NCI-H446 treated with DMSO at 0.1 percent for 48 hours (cell line): ENCODE measurements around the gene PLPPR2.
"Not testable (repeated sequence)": the region's sequence is repeated elsewhere in the genome, so short reads cannot be mapped to it uniquely, and the experiment has no call there.

Experiments
- DNase-seq: peaks from one replicate; lab custom pipeline; 2025; lab: John Stamatoyannopoulos, UW

Gene PLPPR2

GRCh38 chr19:11399667-11400066, 44.4 kb downstream of the PLPPR2 start:
- DNase-seq = no peak

DNA sequence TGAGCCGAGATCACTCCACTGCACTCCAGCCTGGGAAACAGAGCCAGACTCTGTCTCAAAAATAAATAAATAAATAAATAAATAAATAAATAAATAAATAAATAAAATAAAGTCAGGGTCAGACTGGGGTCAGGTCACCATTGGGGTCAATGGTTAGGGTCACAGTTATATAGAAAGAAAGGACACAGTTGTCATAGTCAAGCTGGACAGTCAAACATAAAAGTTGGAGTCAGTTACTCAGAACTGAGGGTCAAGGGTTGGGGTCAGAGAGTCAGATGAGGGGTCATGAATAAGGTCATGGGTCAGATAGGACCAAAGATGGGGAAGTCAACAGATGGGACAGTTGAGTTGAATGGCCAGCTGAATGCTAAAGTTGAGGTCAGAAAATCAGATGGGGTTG, 45.6 kb downstream of the PLPPR2 start:
- DNase-seq = no peak

DNA sequence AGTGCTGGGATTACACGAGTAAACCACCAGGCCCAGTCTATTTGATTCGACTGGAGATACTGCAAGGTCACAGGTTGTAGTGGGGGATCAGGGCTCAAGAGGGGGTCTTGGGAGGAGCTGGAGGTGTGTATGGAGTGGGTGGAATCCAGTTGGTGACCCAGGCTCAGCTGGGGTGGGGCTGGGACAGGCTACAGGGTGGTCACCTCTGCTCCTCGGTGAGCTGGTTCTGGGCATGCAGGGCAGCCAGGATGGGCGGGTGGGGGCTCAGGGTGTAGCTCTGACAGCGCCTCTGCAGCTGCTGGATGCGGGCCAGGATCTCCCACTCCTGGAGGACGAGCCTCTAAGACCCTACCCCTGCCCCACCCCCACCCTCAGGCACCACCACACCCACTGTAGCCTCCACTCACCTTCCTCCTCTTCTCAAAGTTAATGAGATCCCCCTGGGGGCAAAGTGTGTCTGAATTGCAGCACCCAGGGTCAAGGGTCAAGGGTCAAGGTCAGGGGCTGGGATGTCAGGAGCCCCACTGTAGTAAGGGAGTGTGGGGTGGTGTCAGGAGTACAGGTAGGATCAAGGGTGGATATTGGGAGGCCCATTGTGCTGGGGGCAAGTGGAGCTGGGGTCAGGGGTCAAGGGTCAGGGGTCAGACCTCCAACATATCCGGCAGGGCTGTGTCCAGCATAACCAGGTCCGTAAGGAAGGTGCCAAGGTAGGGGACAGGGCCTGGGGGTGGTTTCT, 46.7 kb downstream of the PLPPR2 start:
- no peak for DNase-seq

DNA sequence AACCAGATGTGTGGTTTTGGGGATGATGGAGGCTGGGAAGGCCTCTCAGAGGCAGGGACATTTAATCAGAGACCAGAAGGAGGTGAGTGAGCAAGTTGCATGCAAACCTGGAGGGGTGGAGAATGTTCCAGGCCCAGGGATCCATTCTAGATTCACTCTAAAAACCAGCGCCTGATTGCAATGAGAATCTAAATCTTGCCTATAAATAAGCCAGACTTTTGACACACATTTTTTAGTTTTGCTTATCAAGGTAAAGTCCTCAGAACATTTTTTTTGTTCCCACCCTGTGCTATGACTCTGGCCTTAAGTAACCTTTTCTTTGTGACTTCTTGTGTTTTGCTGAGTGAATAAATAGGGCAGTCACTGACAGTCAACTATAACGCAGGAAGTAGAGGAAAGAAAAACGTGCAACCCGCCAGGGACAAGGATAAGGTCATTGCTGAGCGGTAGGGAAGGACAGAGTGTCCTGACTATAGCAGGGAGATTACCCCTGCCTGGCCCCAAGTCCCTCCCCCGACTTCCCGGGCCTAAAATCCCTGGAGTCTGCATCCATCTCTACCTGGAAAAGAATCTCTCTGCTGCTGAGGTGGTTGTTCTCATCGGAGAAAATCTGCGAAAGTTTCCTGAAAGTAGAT, 49.5 kb downstream of the PLPPR2 start:
- no peak for DNase-seq

GRCh38 chr19:11405846-11406643, 50.8 kb downstream of the PLPPR2 start:
- DNase-seq = no peak

- DNase-seq = not testable (repeated sequence)
Measured at GRCh38 chr19:11406703-11407236, 51.5 kb downstream of the PLPPR2 start.

GRCh38 chr19:11408591-11408990, 53.4 kb downstream of the PLPPR2 start:
- DNase-seq = no peak

GRCh38 chr19:11410682-11411081, 55.5 kb downstream of the PLPPR2 start:
- DNase-seq = no peak

- no peak for DNase-seq
Measured at GRCh38 chr19:11414544-11414943, 59.3 kb downstream of the PLPPR2 start.
